GM10847 (cell line): Measurements from ENCODE around the gene KCNIP1.

Experiments used
- POLR2A ChIP-seq: IDR thresholded peaks from 2 replicates; pipeline ENCODE4 v1.6.1; 2011; ENCODE audit not compliant: insufficient read length; ENCODE audit errors: extremely low read depth

KCNIP1 gene

GRCh38 chr5:170503990-170504596 lies at the start of gene KCNIP1:
TSS of gene KCNIP1 (plus strand) at chr5:170504020.
- TF ChIP-seq POLR2A = no peak

- TF ChIP-seq POLR2A = no peak
Observed at GRCh38 chr5:170463426-170463825, 40.4 kb upstream of the KCNIP1 start.

DNA sequence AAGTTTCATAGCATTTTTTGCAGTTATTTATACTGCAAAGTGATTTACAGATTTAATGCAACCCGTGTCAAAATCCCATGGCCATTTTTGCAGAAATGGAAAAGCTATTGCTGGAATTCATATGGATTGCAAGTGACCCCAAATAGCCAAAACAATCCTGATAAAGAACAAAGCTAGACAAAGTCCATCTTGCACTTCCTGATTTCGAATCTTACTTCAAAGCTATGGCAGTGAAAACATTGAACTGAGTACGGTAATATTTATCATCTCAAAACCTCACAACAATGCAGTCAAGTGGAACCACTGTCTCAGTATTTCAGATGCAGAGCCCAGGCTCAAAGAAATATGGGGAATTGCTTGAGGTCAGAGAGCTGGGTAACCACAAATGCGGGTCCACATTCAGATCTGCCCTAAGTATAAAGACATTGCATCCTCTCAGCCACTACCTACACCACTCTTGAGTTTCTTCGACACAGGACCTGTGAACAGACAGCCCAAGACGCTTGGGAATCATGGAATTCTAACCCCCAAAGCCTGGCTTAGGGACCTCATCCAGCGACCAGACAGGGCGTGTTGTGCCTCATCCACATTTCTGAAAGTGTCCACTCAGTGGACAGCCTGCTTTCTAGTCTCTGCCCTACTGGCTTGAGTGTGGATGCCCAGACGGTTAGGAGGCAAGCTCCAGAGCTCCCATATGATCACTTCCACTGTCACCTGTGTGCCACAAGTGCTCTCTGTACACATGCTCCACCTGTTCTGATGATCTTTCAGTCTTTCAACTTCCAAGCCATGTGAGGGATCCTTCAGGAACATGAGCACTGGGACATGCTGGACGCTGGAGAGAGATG lies 39.3 kb upstream of the KCNIP1 start:
- TF ChIP-seq POLR2A = no peak

DNA sequence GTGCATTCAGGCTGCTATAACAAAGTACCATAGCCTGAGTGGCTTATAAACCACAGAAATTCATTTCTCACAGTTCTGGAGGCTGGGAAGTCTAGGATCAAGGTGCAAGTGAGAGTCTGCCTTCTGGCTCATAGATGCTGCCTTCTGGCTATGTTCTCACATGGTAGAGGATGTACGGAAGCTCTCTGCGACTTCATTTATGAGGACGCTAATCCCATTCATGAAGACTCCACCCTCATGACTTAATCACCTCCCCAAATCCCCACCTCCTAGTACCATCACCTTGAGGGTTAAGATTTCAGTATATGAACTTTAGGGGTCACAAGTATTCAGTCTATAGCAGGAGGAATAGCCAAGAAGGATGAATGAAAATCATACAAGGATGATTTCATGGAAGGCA lies 37.3 kb upstream of the KCNIP1 start:
- TF ChIP-seq POLR2A = no peak

GRCh38 chr5:170466988-170467707 lies 36.7 kb upstream of the KCNIP1 start:
- no peak for TF ChIP-seq POLR2A

DNA sequence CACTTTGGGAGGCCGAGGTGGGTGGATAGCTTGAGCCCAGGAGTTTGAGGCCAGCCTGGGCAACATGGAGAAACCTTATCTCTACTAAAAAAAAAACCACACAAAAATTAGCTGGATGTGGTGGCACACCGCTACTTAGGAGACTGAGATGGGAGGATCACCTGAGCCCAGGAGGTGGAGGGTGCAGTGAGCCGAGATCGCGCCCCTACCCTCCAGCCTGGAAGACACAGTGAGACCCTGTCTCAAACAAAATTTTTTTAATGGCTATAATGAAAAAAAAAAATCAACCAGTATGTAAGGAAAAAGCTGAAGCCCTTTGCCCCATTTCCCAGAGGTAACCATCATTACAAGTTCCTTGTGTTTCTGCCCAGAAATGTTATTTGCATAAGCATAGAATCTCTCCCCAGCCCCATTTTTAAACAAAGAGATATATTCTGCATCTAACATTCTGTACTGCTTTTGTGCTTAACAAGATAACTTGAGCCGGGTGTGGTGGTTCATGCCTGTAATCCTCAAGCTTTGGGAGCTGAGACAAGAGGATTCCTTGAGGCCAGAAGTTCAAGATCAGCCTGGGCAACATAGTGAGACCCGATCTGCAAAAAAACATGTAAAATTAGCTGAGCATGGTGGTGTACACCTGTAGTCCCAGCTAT lies 35.1 kb upstream of the KCNIP1 start:
- no peak for TF ChIP-seq POLR2A

GRCh38 chr5:170469414-170469813 lies 34.4 kb upstream of the KCNIP1 start:
- TF ChIP-seq POLR2A = no peak

DNA sequence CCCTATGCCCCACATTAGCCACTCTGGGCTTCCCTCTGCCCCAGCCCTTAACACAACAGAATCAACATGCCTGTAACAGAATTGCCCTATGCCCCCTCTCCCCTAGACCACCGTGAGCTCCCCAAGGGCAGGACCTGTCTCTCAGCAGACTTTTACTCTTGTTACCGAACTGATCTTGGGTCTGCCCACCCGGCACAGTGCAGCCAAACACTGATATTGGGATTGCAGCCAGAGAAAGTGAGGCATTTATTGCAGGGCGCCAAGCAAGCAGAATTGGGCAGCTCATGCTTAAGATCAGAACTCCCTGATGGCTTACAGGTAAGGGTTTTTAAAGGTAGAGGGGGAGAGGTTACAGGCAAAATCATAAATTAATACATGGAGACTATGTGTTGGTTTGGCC lies 33.5 kb upstream of the KCNIP1 start:
- TF ChIP-seq POLR2A = no peak

DNA sequence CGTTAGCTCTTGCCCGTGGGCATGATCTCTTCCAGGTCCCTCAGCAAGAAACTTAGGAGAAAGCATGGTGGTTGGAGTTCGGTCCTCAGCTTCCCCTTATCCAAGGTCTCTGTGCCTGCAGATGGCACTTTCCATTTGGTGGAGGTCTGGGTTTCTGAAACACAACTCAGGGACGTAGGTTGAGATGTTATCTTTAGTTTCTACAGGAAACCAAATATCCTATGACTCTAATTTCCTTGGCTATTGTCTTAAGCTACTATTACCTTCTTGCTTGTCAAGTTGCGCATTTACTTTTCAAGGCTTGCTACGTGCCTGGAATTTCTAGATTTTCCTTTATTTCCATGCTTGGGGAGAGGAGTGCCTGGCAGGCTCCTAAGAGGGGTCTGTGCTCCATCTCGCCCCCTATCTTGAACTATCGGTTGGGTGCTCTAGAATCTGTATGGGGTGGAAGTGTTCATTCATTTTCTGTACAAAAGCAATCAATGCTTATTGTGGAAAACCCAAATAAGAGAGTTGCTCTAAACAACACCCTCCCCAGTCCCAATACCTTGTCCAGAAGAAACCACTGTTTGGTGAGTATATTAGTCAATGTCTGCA lies 32.9 kb upstream of the KCNIP1 start:
- no peak for TF ChIP-seq POLR2A

DNA sequence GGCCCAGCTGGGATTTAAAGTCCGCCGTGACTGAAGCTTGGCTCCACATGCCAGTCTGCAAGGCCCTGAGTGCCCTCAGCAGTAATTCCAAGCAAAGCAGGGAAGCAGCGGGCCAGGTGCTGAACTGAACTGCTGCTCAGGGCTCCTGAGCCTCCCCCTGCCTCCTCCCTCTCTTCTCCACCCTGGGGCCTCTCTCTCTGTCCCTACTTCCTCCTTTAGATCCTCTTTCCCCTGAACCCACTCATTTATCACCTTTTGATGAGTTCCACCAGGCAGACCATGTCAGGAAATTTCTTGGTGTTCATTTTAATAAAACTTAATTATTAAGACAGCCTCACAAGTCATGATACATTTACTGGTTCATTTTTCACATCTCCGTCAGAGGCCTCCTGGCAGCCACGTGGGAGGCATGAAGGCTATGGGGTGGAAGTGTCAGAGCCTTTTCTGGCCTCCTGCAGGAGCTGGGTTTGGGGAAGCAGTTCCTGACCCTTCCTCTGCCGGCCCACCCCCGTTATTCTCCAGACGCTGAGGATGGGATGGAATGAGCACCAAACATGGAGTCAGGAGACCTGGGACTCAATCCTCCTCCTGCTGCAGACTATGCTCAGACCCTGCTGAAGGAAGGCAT lies 32.2 kb upstream of the KCNIP1 start:
- no peak for TF ChIP-seq POLR2A

DNA sequence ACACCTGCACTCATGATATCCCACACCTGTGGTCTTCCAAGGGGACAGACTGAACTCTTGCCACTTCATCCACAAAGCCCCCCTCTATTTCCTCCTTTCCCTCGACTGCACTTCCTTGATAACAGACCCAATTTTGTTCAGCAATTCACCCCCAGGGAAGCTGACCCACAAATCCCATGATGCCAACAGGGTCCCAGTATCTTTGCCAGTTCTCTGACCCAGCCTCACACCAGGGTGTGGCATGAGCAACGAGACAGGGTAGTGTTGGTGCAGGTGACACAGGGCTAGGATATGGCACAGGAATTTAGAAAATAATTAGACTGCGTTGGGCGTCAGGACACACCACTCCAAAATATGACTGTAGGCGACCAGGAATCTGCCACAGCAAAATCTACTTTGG lies 30.2 kb upstream of the KCNIP1 start:
- no peak for TF ChIP-seq POLR2A

DNA sequence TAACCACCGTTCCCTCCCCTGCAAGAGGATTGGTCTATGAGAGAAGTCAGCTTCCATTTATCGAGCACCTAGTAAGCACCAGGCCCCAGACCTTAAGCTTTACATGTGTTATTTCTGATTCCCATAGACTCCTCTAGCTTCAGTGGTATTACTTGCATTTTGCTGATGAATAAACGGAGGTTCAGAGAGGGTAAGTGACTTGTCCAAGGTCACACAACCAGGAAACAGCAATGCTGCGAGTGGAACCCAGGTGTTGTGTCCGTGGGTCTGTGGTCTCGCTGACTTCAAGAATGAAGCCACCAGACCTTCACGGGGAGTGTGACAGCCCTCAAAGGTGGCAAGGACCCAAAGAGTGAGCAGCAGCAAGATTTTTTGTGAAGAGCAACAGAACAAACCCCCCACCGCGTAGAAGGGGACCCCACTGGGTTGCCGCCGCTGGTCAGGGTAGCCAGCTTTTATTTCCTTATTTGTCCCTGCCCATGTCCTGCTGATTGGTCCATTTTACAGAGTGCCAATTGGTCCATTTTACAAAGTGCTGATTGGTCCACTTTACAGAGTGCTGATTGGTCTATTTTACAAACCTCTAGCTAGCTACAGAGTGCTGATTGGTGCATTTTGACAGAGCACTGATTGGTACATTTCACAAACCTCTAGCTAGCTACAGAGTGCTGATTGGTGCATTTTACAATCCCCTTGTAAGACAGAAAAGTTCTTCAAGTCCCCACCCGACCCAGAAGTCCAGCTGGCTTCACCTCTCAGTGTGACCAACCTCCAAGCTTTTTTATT lies 29.1 kb upstream of the KCNIP1 start:
- TF ChIP-seq POLR2A = no peak

GRCh38 chr5:170475294-170476000 lies 28.4 kb upstream of the KCNIP1 start:
- no peak for TF ChIP-seq POLR2A
